ENCODE results near the gene ACTA1. TPM values are rescaled to one million over a fixed set of nuclear protein-coding genes. Genes with fewer than 3 reads are reported as not detected.
A peak's percentile ranks its signal among the peaks of the same experiment; 100 is the strongest.

Gene ACTA1
- total and polyA plus RNA-seq, 2 of the 13 experiments (the other 11 are each of a cell fraction or from before 2014, with no cell fraction given) = 1.4 to 5.2 TPM

- TF ChIP-seq, protein P1, sequence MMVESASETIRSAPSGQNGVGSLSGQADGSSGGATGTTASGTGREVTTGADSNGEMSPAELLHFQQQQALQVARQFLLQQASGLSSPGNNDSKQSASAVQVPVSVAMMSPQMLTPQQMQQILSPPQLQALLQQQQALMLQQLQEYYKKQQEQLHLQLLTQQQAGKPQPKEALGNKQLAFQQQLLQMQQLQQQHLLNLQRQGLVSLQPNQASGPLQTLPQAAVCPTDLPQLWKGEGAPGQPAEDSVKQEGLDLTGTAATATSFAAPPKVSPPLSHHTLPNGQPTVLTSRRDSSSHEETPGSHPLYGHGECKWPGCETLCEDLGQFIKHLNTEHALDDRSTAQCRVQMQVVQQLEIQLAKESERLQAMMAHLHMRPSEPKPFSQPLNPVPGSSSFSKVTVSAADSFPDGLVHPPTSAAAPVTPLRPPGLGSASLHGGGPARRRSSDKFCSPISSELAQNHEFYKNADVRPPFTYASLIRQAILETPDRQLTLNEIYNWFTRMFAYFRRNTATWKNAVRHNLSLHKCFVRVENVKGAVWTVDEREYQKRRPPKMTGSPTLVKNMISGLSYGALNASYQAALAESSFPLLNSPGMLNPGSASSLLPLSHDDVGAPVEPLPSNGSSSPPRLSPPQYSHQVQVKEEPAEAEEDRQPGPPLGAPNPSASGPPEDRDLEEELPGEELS (CRISPR knock-in tag; IDR thresholded peaks at IDR 0.05) = 0 out of 2 replicates have a peak, but pooled peaks have one; percentile 48
- TF ChIP-seq IKZF1 (IDR thresholded peaks at IDR 0.05) (no peak), ZNF564 (CRISPR knock-in tag; IDR thresholded peaks at IDR 0.05) (no peak), NR2F6 (IDR thresholded peaks at IDR 0.05) (no peak; the same call in 1 of the 2 replicates), NR2F6 (CRISPR knock-in tag; IDR thresholded peaks at IDR 0.05) (0 out of 2 replicates have a peak, but pooled peaks have one; percentile 25), TCF7 (IDR thresholded peaks at IDR 0.05; ENCODE audit: low read depth) (no peak), ZNF619 (CRISPR knock-in tag; IDR thresholded peaks at IDR 0.05) (no peak), FOXK2 (IDR thresholded peaks at IDR 0.05) (no peak), ZBTB7A (CRISPR knock-in tag; IDR thresholded peaks at IDR 0.05) (no peak), MEIS2 (CRISPR knock-in tag; IDR thresholded peaks at IDR 0.05) (no peak), ZFP62 (CRISPR knock-in tag; IDR thresholded peaks at IDR 0.05) (no peak), HDAC2 (CRISPR knock-in tag; IDR thresholded peaks at IDR 0.05) (peak; percentile 42; the same call in 1 of the 2 replicates), ZNF777 (CRISPR knock-in tag; IDR thresholded peaks at IDR 0.05) (peak; percentile 38; the same call in 1 of the 2 replicates), HES4 (CRISPR knock-in tag; IDR thresholded peaks at IDR 0.05; ENCODE audit: borderline replicate concordance) (no peak), ZNF446 (CRISPR knock-in tag; IDR thresholded peaks at IDR 0.05) (no peak), EP300 (IDR thresholded peaks at IDR 0.05; ENCODE audit: low read depth in 2 of 2, low read length in 2 of 2) (peak in 1 of 2 experiments; percentile 52; a peak in 1 of 4 replicates), EP300 (CRISPR knock-in tag; IDR thresholded peaks at IDR 0.05; ENCODE audit: borderline replicate concordance) (no peak), CREB1 (IDR thresholded peaks at IDR 0.05) (no peak), CREB1 (CRISPR knock-in tag; IDR thresholded peaks at IDR 0.05) (no peak), REST (IDR thresholded peaks at IDR 0.05; ENCODE audit: borderline replicate concordance in 1 of 2, low read depth in 1 of 2, low read length in 2 of 2) (0 out of 4 replicates have a peak, but pooled peaks of 1 of the 2 experiments have one; percentile 5), ZBTB21 (CRISPR knock-in tag; IDR thresholded peaks at IDR 0.05) (no peak), ZBTB3 (CRISPR knock-in tag; IDR thresholded peaks at IDR 0.05; ENCODE audit: borderline replicate concordance, low read depth) (no peak), EZH2 (conservative IDR thresholded peaks at IDR 0.05; ENCODE audit: low read depth, low read length) (no peak), RELA (CRISPR knock-in tag; IDR thresholded peaks at IDR 0.05) (no peak), TARDBP (CRISPR knock-in tag; IDR thresholded peaks at IDR 0.05) (0 out of 2 replicates have a peak, but pooled peaks have one; percentile 30), RCOR2 (CRISPR knock-in tag; IDR thresholded peaks at IDR 0.05) (no peak), POLR2AphosphoS5 (IDR thresholded peaks at IDR 0.05; ENCODE audit: low read depth, low read length) (no peak)
- TF ChIP-seq, protein P2, sequence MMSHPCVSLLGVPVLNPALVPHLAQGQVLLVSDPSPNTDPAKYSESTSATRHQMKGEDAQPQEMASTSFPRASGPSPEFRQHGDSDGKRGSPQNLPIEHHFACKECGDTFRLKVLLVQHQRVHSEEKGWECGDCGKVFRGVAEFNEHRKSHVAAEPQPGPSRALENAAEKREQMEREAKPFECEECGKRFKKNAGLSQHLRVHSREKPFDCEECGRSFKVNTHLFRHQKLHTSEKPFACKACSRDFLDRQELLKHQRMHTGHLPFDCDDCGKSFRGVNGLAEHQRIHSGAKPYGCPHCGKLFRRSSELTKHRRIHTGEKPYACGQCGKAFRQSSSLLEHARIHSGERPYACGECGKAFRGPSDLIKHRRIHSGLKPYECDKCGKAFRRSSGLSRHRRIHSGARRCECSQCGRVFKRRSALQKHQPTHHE (CRISPR knock-in tag; IDR thresholded peaks at IDR 0.05; ENCODE audit: borderline replicate concordance) = no peak
Measured at GRCh38 chr1:229406798-229407197, 27.1 kb downstream of the ACTA1 start (continued).
